Measurements from ENCODE around the gene ARPC2. TPM values are rescaled to one million over a fixed set of nuclear protein-coding genes. Genes with fewer than 3 reads are reported as not detected.
A peak's percentile ranks its signal among the peaks of the same experiment; 100 is the strongest.

Gene ARPC2
- total RNA-seq, 4 donors from 2014 or later = 210 to 284 (median 246) TPM

- Histone ChIP-seq H3K4me3 (no peak overlapping the region), H3K9me3 (no peaks in the 10 kb centered on the region)
- peak in 1 of 3 donors; percentile 6 for DNase-seq
These were observed 43.2 kb downstream of the ARPC2 start for GRCh38 chr2:218260166-218260565.

GRCh38 chr2:218260742-218261422 lies 43.9 kb downstream of the ARPC2 start, which contains the start of gene GPBAR1:
TSS of gene GPBAR1 (plus strand) at chr2:218261015. CDS start at chr2:218262725, 1,710 bp downstream.
- Histone ChIP-seq H3K9me3 (no peaks in the 10 kb centered on the region), H3K27ac (peak within 1 kb of the TSS; percentile 42 to 83 (median 62)), H3K4me3 (no peak within 1 kb of the TSS), H3K4me1 (peaks cover 0 to 76% (median 9%) of the 10 kb centered on the region in 4 donors), H3K27me3 (no peaks in the 10 kb centered on the region), H3K36me3 (peaks cover 0 to 32% (median 0%) of the 10 kb centered on the region in 3 donors)
- TF ChIP-seq CTCF (IDR thresholded peaks at IDR 0.05) (no peak), POLR2A (IDR thresholded peaks at IDR 0.05) (no peak)
- DNase-seq = peak in 2 of 3 donors; percentile 56 to 60

More at GRCh38 chr2:218260166-218260565, 43.2 kb downstream of the ARPC2 start:
- TF ChIP-seq POLR2A (IDR thresholded peaks at IDR 0.05) (no peak), CTCF (IDR thresholded peaks at IDR 0.05) (no peak)
- H3K4me1 ChIP-seq = peaks cover 0 to 68% (median 8%) of the 10 kb centered on the region in 4 donors
- no peaks in the 10 kb centered on the region for H3K27me3 ChIP-seq
- peak overlapping the region in 3 of 4 donors; percentile 50 to 83 (median 74) for H3K27ac ChIP-seq
- peaks cover 0 to 32% (median 0%) of the 10 kb centered on the region in 3 donors for H3K36me3 ChIP-seq

GRCh38 chr2:218261423-218262236 lies 44.6 kb downstream of the ARPC2 start:
- Histone ChIP-seq H3K27me3 (no peaks in the 10 kb centered on the region), H3K27ac (peak overlapping the region; percentile 21 to 83 (median 58)), H3K4me3 (no peak overlapping the region), H3K36me3 (peaks cover 0 to 35% (median 0%) of the 10 kb centered on the region in 3 donors), H3K9me3 (no peaks in the 10 kb centered on the region), H3K4me1 (peaks cover 0 to 76% (median 9%) of the 10 kb centered on the region in 4 donors)
- no peak for DNase-seq
- TF ChIP-seq POLR2A (IDR thresholded peaks at IDR 0.05) (no peak), CTCF (IDR thresholded peaks at IDR 0.05) (no peak)

- peaks cover 0 to 76% (median 8%) of the 10 kb centered on the region in 4 donors for H3K4me1 ChIP-seq
- H3K36me3 ChIP-seq = peaks cover 0 to 35% (median 0%) of the 10 kb centered on the region in 3 donors
- H3K4me3 ChIP-seq = no peak overlapping the region
- DNase-seq = no peak
- TF ChIP-seq POLR2A (IDR thresholded peaks at IDR 0.05) = no peak
- TF ChIP-seq CTCF (IDR thresholded peaks at IDR 0.05) = no peak
- H3K9me3 ChIP-seq = no peaks in the 10 kb centered on the region
- no peaks in the 10 kb centered on the region for H3K27me3 ChIP-seq
- H3K27ac ChIP-seq = peak overlapping the region in 2 of 4 donors; percentile 74 to 83
These were observed 45.2 kb downstream of the ARPC2 start for GRCh38 chr2:218262237-218262600.

GRCh38 chr2:218262631-218263586 lies 45.9 kb downstream of the ARPC2 start:
- Histone ChIP-seq H3K9me3 (no peaks in the 10 kb centered on the region), H3K4me1 (peaks cover 0 to 76% (median 6%) of the 10 kb centered on the region in 4 donors), H3K27me3 (no peaks in the 10 kb centered on the region), H3K4me3 (no peak overlapping the region), H3K36me3 (peaks cover 0 to 42% (median 0%) of the 10 kb centered on the region in 3 donors), H3K27ac (peak overlapping the region in 3 of 4 donors; percentile 79 to 87 (median 85))
- TF ChIP-seq CTCF (IDR thresholded peaks at IDR 0.05) = no peak
- TF ChIP-seq POLR2A (IDR thresholded peaks at IDR 0.05) = no peak
- DNase-seq = no peak
